Cardiac muscle cell (in vitro differentiated cells and primary cell): Measurements from ENCODE around the gene ABCA10. TPM values are rescaled to one million over a fixed set of nuclear protein-coding genes. Genes with fewer than 3 reads are reported as not detected.

Experiments used
- DNase-seq, 2 donors: peaks; one replicate each; pipeline versions ENCODE4 v3.0.0 to v3.0.0-alpha.2; 2010 to 2017; ENCODE audit warnings: low read depth in 1 of 2, low spot score in 1 of 2
- H3K27ac ChIP-seq: fragments of 200-600 bp; sonication (generic); 2 replicates; pipeline ENCODE4 v1.5.1; 2016
- H3K27me3 ChIP-seq: fragments of 200-600 bp; sonication (generic); 2 replicates; pipeline ENCODE4 v1.6.0; 2016; ENCODE audit warnings: control low read depth
- H3K36me3 ChIP-seq: fragments of 200-600 bp; sonication (generic); 2 replicates; pipeline ENCODE4 v1.5.1; 2016; ENCODE audit warnings: control low read depth
- H3K4me1 ChIP-seq: fragments of 200-600 bp; sonication (generic); 2 replicates; pipeline ENCODE4 v1.8.1; 2017; ENCODE audit warnings: low read depth, mild to moderate bottlenecking, mixed run types
- H3K4me3 ChIP-seq: fragments of 200-600 bp; sonication (generic); 2 replicates; pipeline ENCODE4 v1.5.1; 2016; ENCODE audit warnings: mild to moderate bottlenecking
- H3K9me3 ChIP-seq: fragments of 200-600 bp; sonication (generic); 2 replicates; pipeline ENCODE4 v1.5.1; 2017; ENCODE audit warnings: low read depth, mild to moderate bottlenecking, control low read depth
- polyA plus RNA-seq: library from polyadenylated mRNA; unstranded; fragments of >200 nt; fragmentation: Nextera tagmentation; extraction: Ambion mirVana; gene quantifications from 2 replicates; pipeline ENCODE4 v1.2.1, GENCODE V29; 2016
- total RNA-seq: library from RNA; depleted of rRNA; stranded (reverse); fragments of >200 nt; gene quantifications from 2 replicates; pipeline ENCODE4 v1.2.3, GENCODE V29; 2016
- TF ChIP-seq, protein P1 (sequence below): IDR thresholded peaks from 2 replicates; pipeline ENCODE4 v1.5.1; 2012; ENCODE audit warnings: low read depth, mild to moderate bottlenecking, low read length

The ABCA10 gene
- total and polyA plus RNA-seq, 2 experiments from 2014 or later, result not detected

DNA sequence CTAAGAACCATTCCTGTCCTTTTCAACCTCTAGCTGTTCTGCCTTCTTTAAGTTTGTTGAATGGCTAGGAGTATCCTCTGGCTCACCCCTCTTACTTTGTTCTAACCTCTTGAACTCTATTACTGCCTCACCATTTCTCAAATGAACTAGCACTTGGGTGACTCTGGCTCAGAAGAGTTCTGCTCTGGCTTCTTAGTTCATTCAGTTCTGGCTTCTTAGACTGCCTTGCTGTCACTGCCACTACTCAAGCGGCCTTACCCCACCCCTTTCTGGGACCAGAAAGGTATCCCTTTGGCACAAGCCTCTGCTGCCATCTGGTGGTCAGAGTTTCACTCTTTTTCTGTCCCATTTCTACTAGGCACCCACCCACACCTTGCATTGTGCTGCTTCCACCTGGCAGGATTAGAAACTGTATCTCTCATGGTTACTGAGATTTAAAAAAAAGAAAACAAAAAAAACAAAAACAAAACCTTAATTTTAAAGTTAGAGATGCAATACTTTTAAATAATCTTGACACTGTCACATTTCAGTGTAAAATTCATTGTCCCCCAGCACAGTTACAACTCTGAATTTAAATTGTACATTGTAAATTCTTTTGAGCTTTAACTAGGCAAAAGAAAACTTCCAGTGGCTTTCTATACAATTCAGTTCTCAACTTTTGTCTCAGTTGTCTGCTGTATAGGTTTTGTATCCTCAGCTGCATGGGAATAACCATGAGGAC lies 6.9 kb upstream of the ABCA10 start:
- no peak overlapping the region for H3K27ac ChIP-seq
- no peaks in the 10 kb centered on the region for H3K27me3 ChIP-seq
- peak; percentile 93 to 95 for DNase-seq
- no peaks in the 10 kb centered on the region for H3K36me3 ChIP-seq
- H3K9me3 ChIP-seq, result no peaks in the 10 kb centered on the region
- TF ChIP-seq, protein P1, sequence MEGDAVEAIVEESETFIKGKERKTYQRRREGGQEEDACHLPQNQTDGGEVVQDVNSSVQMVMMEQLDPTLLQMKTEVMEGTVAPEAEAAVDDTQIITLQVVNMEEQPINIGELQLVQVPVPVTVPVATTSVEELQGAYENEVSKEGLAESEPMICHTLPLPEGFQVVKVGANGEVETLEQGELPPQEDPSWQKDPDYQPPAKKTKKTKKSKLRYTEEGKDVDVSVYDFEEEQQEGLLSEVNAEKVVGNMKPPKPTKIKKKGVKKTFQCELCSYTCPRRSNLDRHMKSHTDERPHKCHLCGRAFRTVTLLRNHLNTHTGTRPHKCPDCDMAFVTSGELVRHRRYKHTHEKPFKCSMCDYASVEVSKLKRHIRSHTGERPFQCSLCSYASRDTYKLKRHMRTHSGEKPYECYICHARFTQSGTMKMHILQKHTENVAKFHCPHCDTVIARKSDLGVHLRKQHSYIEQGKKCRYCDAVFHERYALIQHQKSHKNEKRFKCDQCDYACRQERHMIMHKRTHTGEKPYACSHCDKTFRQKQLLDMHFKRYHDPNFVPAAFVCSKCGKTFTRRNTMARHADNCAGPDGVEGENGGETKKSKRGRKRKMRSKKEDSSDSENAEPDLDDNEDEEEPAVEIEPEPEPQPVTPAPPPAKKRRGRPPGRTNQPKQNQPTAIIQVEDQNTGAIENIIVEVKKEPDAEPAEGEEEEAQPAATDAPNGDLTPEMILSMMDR, result peak; percentile 69
- no peak overlapping the region for H3K4me3 ChIP-seq
- H3K4me1 ChIP-seq, result peaks cover 9% of the 10 kb centered on the region

DNA sequence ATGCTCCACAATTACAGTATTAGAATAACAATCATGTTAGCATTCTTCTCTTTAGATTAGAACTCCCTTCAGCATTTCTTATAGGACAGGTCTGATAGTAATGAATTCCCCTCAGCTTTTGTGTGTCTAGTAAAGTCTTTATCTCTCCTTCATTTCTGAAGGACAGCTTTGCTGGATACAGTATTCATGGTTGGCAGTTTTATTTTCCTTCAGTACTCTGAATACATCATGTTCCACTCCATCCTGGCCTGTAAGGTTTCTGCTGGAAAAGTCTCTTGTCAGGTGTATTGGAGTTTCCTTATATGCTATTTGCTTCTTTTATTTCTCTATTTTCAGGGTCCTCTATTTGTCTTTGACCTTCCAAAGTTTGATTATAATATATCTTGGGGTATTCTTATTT lies 4.0 kb upstream of the ABCA10 start:
- H3K27me3 ChIP-seq, result no peaks in the 10 kb centered on the region
- DNase-seq, result no peak
- TF ChIP-seq, protein P1, result no peak
- no peaks in the 10 kb centered on the region for H3K36me3 ChIP-seq
- no peak overlapping the region for H3K4me3 ChIP-seq
- H3K27ac ChIP-seq, result no peak overlapping the region
- no peaks in the 10 kb centered on the region for H3K4me1 ChIP-seq
- no peaks in the 10 kb centered on the region for H3K9me3 ChIP-seq

DNA sequence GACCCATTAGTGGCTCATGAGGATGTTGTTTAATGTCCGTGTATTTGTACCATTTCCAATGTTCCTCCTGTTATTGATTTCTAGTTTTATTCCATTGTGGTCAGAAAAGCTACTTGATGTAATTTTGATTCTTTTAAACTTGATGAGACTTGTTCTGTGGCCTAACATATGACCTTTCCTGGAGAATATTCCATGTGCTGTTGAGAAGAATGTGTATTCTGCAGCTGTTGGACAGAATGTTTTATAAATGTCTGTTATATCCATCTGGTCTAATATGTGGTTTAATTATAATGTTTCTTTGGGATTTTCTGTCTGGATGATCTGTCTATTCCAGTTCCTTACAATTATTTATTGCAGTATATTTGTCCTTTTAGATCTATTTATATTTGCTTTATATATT lies 2.9 kb upstream of the ABCA10 start:
- H3K27me3 ChIP-seq, result no peaks in the 10 kb centered on the region
- TF ChIP-seq, protein P1, result no peak
- H3K27ac ChIP-seq, result no peak overlapping the region
- no peaks in the 10 kb centered on the region for H3K36me3 ChIP-seq
- H3K9me3 ChIP-seq, result no peaks in the 10 kb centered on the region
- no peaks in the 10 kb centered on the region for H3K4me1 ChIP-seq
- no peak for DNase-seq
- no peak overlapping the region for H3K4me3 ChIP-seq

DNA sequence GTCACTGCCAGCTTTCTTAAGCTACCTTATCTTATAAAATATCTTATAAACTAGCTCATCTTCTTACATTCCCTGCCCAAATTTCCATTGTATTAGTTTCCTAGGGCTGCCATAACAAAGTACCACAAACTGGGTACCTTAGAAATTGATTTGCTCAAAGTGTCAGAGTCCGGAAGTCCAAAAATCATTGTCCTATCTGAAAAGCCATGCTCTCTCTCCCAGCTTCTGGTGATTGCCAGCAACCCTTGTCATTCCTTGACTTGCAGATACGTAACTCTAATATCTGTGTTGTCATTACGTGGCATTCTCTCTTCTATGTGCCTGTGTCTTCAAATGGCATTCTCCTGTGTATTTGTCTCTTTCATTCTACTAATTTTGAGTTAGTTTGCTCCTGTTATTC lies 2.3 kb upstream of the ABCA10 start:
- Histone ChIP-seq H3K27me3 (no peaks in the 10 kb centered on the region), H3K9me3 (no peaks in the 10 kb centered on the region), H3K4me1 (no peaks in the 10 kb centered on the region), H3K27ac (no peak overlapping the region), H3K36me3 (no peaks in the 10 kb centered on the region), H3K4me3 (no peak overlapping the region)
- TF ChIP-seq, protein P1, result no peak
- DNase-seq, result no peak

DNA sequence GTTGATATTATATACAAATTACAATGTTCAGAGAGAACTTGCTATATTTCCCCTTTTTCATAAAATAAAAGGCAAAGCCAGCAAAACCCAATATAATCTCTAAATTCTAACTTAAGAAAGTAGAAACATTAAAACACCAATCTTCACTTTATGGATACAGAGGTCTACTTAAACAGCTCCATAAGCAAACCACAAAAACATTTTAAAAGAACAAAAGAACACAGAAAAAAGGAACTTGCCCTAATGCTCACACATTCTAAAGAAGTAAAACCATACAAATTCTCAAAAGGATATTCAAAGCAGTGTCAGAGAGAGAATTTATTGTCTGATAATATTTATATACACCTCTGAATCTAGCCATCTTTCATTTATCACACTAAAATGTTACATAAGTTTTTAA lies 606 bp downstream of the ABCA10 start:
- no peaks in the 10 kb centered on the region for H3K9me3 ChIP-seq
- H3K4me3 ChIP-seq, result no peak overlapping the region
- H3K4me1 ChIP-seq, result no peaks in the 10 kb centered on the region
- no peaks in the 10 kb centered on the region for H3K27me3 ChIP-seq
- no peak for DNase-seq
- TF ChIP-seq, protein P1, result no peak
- H3K27ac ChIP-seq, result no peak overlapping the region
- H3K36me3 ChIP-seq, result no peaks in the 10 kb centered on the region
